ENCODE data around the gene HOXB7.

Gene HOXB7

DNA sequence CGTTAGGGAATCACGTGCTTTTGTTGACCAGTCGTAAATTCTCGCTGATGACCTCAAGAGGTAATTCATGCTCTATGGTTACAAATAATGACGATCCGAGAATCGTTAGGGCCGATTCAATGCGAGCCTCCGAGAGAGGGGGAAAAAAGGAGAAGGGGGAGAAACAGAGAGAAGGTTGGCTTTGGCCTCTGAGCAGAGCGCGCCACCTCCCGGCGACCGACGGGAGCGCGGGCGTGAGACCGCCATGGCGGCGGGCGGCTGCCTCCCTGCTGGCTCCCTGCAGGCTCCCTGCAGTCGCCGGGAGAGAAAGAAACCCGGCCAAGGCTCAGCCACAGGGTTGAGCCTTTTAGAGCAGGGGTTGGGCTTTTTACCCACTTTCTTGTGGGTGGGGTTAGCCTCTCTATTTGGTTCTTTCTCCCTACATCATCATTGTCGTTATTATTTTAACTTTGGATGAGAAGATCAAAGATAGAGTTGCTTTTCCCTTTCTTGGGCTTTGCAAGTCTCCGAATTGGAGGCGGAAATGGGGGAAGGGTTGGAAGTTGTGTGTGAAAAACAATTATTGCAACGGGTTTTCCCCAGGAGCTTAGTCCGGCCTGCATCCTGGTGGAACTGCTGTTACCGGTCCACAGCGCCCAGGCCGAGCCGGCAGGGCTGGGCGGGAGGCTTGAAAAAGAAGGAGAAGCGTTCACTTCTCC, 16.8 kb downstream of the HOXB7 start:
- DNase-seq: peak; percentile 96

DNA sequence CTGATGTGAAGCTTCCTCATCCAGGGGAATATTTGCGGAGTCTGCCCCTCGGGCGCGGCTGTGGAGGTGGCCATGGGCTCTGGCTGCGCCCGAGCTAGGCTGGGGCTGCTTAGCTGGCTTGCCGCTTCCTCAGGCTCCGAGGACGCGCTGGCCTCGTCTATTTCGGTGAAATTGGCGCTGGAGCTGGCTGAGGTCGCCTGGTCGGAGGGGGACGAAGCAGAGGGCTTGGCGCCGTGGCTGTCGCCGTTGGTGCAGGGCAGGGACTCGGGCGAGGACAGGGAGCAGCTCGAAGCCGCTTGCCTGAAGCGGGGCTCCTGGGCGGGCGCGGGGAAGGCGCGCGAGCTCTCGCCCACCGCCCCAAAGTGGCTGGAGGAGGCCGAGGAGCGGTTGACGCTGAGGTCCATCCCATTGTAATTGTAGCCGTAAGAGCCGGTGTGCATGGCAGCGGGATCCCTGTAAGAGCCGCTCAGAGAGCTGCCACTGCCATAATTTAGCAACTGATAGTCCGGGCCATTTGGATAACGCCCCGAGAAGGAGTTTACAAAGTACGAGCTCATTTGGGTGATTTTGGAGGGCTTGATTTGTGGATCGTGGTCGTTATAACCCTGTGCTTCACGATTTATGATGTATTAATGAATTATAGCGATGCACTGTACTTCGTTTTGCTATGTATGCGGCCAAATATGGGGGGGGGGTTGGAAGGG, 17.5 kb downstream of the HOXB7 start, which contains the start of gene HOXB5:
Gene HOXB5 (minus strand): TSS at position 654 of the 704 bp plus-strand sequence. CDS start 97 bp downstream, at position 557.
- no peak for DNase-seq

DNA sequence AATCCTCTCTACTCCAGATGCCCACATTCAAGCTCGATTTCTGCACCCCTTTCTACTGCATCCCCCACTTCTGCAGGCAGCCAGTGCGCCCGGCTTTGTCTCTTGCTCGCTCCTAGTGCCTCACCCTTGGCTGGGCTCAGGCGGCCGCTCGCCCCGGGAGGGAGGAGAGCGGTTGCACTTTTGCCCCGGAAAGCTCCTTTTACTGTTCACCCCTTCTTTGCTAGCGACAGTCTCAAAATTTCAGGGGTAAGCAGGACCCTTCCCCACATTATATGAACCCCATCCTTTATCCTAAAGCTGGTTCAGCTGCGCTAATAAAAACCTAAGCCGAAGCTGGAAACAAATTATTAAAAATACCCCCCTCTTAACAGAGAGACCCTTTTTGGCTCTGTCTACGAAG, 18.2 kb downstream of the HOXB7 start:
- DNase-seq: no peak

DNA sequence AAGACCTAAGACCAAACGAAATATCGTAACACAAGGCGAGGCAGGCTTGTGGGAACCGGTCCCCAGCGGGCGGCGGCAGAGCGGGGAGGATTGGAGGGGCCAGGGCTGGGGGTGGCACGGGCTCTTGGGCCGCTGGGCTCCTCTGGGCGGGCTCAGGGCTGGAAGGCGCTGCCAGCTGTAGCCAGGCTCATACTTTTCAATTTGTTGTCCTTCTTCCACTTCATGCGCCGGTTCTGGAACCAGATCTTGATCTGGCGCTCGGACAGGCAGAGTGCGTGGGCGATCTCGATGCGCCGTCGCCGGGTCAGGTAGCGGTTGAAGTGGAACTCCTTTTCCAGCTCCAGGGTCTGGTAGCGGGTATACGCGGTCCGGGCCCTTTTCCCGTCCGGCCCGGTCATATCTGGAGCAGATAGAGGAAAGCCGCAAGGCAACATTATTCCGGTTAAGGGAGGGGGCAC, 18.7 kb downstream of the HOXB7 start:
- DNase-seq: no peak

DNA sequence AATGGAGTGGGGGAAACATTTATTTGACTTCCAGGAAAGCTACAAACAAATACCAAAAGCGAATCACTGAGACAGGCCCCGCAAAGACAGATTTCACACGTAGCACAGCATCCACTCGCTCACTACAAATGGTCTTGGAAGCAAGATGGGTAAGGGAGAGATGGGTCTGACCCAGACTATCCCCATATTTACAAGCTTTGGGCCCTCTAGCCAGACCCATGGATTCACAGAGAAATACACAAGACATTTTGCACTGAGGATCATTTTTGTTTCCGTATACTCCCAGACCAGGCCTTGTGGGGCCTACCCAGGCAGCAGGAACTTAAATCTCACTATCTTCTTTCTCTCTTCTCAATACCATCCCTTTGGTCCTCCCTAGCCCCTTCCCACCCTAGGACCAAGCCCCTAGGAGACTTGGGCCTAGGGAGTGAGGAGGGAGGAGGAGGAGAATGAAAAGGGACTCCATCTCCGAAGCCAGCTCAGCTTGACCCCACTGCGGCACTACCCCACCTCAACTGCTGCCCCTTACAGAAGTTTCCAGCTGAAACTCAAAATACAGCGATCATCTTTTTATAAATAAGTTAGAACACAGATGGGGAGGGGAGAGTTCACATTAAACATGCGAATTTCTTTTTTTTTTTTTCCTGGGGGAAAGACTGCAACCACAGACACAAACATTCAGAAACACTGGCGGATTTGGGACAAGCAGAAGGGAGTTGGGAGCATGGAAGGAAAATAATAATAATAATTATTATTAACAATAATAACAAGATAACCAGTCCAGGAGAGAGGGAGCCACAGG, 19.4 kb downstream of the HOXB7 start:
- DNase-seq: no peak

DNA sequence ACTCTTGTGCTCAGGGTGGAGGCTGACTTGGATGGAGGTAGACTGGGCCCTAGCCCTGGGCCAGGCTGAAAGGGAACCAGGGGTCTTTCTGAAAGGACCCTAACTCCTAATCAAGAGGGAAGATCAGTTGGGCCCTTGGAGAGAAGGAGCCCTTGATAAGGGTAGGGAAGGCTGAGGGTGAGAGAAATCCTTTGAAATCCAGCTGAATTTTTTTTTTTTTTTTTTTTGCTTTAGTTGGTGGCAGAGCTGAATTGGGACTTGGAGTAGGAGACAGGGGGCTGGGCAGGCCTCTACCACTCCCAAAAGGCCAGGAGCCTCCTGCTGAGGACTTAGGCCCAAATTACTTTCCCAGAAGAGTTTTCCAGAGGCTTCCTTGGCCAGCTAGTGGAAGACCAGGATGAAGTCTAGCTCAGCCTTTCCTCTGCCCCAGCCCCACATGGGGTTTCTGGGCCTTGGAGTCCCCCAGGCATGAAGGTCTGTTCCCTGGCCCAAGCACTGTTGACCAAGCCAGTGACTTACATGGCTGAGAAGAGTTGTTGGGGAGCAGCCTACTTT, 20.1 kb downstream of the HOXB7 start:
- DNase-seq: no peak

DNA sequence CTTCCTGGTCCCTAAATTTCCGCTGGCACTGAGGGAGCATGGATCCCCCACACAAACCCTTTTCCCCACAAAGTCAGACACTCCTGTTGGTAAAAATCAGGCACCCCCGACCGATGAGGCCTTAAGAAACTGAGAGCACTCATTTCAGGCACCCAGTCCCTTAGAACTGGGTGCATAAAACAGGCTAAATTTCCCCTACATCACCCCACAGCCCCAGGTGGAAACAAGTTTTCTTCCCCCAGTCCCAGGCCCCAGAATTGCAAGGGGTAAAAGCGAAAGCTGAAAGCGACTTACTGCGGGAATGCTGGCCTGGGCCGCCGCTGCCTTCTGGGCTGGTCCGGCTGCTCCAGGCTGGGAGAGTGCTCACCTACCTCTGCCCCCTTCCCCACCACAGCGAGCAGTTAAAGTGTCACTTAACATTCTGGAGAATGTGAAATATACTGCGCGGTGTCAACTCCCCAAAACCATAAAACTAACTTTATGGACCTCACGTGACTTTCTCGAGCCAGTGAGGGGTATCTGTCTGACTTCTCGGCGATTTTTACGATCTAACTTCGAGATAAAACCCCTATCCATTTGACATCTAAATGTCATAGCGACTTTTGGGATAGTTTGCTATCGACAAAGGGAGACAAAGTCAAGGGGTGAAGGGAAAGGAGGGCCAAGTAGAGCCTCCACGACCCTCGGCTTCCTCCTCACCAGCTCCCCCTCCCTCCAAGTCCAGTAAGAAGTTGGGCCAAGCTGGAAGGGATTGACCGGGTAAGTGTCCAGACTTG, 20.8 kb downstream of the HOXB7 start, which contains the start of gene HOXB3:
Gene HOXB3 (minus strand): TSS at position 411 of the 776 bp plus-strand sequence. CDS start 37,767 bp downstream, outside the sequence.
- DNase-seq: no peak

DNA sequence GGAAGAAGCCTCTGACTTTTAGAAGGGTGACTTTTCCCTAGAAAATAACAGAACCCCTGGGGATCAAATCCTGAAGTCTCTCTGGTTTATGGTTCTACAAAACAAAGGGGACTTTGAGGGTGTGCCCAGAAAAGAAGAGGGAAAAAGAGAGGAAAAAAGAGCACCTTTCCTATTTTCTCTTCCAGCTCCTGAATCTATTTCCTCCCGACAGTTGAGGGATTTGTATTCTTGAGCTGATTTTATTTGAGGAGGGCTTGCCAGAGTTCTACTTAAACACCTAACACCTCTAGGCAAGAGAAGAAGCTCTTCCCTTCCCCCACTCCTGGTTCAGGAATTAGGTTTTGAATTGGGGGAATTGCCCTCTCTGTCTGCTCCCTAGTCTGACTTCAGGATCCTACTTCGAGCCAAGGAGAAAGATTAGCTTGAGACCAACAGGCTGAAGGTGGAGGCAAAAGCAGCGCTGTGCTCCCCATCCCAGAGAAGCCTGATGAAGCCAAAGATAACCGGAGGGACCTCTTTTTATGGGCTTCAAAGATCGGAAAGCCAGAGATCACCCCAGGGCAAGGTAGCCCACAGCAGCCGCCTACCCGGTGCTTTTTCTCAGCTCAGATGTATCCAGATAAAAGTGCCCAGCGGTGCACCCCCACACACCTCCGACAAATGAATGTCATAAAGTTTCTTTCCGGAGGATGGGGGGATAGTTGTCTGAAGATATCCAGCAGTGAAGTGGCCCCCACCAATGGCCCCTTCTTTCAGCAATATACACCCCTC, 21.6 kb downstream of the HOXB7 start:
- no peak for DNase-seq

DNA sequence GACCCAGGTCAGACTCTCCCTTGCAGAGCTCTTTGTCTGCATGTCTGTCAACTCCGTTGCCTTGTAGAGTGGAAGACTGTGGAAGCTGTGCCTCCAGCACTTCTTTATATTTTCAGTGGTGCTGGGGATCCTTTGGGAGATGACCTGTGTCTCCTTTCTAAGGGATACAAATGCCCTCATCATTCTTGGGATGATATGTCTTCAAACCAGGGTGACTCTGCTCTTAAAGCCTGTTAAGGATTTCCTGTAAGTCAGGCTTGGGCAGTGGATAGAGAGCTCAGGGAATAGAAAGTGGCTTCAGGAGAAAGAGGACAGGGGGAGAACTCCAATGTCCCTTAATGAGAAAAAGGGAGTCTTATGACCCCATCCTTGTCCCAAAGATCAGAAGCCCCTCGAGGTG, 22.3 kb downstream of the HOXB7 start:
- DNase-seq: no peak

DNA sequence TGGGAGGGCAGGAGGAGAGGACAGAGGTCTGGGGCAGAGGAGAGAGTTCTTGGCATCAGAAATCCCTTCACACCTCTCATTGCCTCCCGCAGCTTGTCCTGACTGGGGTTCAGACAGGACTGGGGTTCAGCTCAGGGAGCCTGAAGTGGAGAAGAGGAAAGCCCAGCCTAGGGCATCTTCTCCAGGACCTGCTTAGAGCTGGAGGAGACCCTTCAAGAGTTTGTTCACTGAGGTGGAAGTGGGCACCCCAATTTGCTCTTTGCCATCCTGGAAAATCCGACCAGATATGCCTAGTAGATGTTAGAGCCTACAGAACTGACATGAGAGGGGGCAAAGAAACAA, 22.8 kb downstream of the HOXB7 start:
- no peak for DNase-seq

DNA sequence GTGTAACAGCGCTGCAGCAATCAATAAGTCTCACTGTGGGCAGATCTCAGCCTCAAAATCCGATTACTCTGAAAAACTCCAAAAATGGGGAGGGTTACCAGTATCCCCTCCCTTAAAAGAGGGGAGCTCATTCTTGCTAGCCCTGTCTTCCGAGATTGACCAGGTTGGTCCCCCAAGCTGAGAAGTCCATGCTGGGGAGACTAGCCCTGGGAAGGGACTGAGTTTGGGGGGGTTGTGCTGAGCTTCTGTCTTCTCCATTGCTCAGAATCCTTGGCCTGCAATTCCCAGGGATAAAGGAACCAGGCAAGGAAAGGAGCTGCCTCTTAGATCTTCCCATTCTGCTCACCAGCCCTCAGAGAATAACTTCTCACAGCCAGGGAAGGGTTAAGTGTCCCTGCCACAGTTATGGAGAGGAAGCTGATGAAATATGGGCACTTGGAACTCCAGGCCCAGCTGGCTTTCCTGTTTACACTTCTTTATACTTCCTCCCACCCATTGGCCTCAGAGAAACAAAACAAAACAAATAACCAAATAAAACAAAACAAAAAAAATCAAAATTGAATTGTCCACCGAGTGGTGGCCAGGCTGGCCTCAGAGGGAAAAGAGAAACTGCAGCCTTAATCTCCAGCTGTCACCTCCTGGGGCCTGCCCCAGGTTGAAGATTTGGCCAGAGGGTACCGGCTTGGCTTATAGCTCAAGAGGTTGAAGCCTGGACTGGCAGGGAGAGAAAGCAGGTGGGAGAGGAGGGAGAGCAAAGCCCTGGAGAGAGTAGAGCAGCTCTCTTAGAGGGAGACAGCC, 23.3 kb downstream of the HOXB7 start:
- peak; percentile 79 for DNase-seq

DNA sequence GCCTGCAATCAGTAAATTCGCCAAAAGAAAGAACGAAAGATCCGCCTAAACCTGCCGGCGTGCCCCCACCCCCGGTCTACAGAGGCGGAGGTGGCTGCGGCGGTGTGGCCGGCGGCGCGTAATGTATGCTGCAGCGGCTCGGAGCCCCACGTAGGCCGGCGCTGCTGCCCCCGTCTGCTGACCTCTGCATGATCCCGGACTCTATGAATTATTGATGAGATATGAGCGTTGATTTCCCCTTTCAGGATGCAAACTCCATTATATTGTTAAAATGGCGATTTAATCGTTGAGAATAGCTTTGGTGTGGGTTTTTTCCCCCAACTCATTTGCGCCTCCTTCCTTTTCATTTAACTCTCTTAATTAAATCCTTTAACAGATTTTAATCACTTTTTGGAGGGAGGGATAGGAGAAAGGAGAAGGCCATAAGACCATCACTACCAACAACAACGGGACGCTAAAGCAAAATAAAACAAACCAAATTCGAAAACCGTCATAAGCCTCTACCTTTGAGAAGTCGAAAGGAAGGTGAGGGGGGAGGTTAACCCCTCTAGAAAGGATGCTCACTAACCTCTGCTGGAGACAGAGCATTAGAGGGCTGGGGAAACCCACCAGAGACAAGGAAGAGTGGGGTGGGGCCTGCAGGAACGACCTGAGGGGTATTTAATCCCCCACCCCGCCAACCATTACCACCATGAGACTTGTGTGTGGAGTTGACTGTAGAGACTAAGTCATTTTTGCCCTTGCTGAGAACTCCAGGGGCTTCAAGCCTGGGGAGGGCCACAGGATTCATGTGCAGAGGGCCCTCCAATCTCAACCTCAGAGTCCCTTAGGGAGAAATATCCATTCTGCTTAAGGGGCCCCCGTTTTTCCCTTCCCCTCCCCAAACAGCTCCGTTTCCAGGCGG, 24.2 kb downstream of the HOXB7 start:
- no peak for DNase-seq

DNA sequence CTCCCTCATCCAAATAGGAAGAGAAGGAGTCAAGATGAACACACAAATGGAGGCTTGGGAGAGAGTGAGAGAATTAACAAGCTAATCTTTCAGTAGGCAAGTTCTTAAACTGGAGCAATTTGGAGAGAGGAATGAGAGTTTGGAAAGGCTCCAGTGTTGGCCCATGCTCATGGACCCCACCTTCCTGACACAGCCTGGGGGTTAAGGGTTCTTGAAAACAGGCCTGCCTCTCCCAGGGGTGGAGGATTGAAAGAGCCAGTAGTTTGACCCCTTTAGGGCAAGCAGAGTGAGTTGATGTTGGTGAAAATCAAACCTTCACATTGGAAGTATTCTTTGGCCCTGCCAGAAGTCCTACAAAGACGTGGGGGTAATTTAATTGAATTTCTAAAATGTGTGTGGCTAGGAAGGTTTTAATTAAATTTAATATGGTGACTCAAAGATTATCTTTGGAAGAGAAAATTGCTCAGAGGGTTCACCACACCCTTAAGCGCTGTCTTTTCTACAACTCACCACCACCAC, 26.5 kb downstream of the HOXB7 start:
- DNase-seq: no peak

DNA sequence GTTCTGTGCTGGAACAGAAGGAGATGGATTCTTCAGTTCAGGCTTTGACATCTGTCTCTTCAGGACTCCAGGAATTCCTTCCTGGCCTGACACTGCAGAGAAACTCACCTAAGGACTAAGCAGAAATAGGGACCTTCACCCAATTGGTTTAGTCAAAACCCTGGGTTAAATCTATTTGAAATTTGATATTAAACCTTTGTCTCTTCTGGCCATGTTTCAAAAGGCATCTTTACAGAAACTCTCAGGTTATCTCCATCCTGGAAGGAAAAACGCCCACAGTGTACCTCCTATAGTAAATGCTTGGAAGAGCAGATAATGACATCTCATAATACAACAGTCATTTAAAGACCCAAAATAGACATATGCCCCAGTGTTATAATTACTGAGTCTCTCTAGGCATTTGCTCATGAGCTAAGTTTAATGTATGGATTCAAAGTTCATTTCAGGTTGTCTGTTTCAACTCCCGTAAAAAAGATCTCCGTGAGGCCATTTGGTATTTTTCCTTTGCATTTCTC, 27.1 kb downstream of the HOXB7 start:
- no peak for DNase-seq

DNA sequence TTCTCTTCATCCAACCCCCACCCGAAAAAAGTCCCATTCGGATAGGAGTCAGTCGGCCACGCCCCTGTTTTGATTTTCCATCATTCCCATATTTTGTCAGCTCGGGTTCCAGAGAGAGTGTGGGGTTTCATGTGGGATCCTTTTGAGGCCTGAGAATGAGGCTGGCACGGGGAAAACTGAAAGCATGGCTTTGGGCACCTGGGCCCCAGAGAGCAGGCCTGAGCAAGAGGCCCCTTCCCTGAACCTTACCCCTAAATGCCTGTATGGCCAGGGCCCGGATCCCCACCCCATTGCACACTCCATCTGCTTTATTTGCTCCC, 28.1 kb downstream of the HOXB7 start:
- DNase-seq: no peak

DNA sequence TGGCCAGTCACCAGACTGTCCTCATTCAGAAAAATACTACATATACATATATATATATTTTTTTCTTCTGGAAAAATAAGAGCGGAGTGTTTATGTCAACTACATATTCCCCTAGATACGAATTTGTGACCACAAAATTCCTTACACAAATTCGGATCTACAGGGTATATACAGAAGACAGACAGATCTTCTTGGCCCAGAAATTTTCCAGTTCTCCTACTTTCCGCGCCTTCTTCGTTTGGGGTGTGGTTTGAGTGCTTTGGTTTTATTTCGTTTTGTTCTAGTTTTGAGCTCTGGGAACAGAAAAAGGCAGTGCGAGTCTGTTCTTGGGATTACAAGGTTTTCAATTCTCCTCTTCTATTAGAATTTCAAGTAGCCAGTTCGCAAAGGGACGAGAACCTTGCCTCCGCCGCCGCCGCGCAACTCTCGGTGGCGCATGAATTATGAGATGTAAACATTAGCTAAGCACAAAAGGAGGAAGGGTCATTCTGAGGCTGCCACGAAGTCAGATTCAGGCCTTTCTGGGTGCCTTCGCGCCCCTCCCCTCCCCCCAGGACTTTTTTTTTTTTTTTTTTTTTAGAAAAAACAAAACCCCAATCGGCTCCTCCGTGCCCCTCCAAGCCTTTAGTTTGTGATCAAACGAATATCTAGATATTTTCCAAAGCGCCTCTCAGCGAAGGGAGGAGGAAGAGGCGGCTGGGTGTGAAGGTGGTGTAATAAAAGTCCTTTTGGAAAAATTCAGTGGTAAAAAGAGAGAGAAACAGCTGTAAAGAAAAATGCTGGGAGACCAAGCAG, 30.9 kb downstream of the HOXB7 start:
- no peak for DNase-seq

DNA sequence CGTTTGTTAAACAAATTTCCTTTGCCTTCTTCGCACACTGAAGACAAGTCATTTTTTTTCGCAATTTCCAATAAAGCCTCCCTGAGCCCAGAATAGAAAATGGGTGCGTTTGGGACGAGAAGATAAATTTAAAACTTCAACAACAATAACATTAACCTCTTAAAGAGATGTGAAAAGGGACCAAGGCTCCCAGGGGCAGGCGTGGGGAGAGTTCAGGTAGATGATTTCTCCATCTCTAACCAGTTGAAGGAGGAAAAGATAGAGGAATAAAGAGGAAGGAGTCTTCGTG, 31.4 kb downstream of the HOXB7 start:
- DNase-seq: no peak

DNA sequence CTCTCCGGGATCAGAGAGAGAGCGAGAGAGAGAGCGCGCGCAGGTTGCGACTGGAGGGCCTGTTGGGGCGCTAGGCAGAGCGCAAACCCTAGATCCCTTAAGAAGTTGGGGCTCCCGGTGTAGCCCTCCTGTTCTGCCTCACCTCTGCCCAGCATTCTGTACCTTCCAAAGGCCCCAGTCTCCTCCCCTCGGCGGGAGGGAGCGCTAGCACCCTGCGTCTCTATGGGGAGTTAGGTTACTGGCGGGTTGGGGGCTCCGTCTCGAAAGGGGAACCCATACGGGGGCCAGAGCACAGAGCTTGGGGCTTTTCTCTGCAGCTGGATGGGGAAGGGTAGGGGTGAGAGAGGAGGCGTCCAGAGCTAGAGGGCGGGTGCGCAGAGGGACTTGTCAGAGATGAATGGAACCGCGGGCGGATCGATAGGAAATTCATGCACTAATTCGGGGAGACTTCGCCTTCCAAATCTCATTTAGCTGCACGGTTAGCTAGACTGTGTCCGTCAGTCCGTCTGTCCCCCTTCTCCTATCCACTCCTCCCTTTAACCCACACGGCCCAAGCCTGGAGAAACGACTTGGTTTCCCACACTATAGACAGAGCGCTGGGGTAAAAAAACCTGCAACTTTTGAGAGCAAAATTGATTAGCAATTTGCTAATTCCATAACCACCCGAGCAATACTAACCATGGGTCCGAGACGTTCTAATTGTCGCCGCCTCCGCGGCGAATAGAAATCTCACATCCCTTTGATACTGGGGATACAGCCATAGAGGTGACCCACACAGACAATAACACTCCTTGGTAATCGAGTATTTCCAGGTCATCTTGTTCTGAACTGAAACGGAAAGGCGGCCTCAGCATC, 32.0 kb downstream of the HOXB7 start:
- DNase-seq: no peak
